ENCODE results near the gene R3HCC1L.

R3HCC1L gene

GRCh38 chr10:98285416-98285815 is 151.0 kb downstream of the R3HCC1L start:
- TF ChIP-seq, protein P1, sequence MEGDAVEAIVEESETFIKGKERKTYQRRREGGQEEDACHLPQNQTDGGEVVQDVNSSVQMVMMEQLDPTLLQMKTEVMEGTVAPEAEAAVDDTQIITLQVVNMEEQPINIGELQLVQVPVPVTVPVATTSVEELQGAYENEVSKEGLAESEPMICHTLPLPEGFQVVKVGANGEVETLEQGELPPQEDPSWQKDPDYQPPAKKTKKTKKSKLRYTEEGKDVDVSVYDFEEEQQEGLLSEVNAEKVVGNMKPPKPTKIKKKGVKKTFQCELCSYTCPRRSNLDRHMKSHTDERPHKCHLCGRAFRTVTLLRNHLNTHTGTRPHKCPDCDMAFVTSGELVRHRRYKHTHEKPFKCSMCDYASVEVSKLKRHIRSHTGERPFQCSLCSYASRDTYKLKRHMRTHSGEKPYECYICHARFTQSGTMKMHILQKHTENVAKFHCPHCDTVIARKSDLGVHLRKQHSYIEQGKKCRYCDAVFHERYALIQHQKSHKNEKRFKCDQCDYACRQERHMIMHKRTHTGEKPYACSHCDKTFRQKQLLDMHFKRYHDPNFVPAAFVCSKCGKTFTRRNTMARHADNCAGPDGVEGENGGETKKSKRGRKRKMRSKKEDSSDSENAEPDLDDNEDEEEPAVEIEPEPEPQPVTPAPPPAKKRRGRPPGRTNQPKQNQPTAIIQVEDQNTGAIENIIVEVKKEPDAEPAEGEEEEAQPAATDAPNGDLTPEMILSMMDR (IDR thresholded peaks at IDR 0.05; ENCODE audit: low read depth, low read length), result no peak
- DNase-seq (ENCODE audit: low read depth in 2 of 2), result no peak
- no peak overlapping the region for H3K4me3 ChIP-seq (replicated peaks in 1 of 2; ENCODE audit: low read depth in 2 of 2, low read length in 2 of 2)

DNA sequence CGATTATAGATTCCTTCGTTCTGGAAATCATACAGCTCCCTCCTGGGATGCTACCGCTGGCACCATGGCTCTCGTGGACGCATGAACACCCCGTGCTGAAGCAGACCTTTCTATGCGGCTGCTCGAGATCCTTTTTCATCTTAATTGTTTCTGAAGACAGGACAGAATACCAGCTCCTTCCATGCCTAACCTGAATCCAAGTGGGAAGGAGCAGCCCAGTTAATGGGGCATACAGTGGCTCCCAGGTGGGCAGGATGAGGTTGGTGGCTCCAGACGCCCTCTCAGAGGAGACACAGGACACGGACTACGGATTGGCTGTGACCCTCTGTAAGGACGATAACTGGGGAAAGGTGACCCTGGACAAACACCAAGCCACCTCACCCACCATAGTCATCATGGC is 152.0 kb downstream of the R3HCC1L start:
- TF ChIP-seq, protein P1 (IDR thresholded peaks at IDR 0.05; ENCODE audit: low read depth, low read length), result no peak

DNA sequence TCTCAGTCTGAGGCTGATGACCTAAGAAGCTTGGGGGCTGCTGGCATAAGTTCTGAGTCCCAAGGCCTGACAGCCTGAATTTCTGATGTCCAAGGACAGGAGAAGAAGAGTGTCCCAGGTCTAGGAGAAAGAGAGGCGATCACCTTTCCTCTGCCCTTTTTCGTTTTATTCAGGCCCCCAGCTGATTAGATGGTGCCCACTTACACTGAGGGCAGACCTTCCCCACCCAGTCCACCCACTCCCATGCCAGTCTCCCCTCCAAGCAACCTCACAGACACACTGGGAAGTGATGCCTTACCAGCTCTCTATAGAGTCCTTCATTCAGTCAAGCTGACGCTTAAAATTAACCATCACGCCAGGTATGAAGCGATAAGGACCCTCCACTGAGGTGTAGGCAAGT is 152.9 kb downstream of the R3HCC1L start:
- TF ChIP-seq, protein P1 (IDR thresholded peaks at IDR 0.05; ENCODE audit: low read depth, low read length), result no peak
- H3K4me3 ChIP-seq (replicated peaks in 1 of 2; ENCODE audit: low read depth in 2 of 2, low read length in 2 of 2), result no peak overlapping the region
- no peak for DNase-seq (ENCODE audit: low read depth in 2 of 2)

More for the DNA sequence above, 152.0 kb downstream of the R3HCC1L start:
- DNase-seq (ENCODE audit: low read depth in 2 of 2), result no peak
- H3K4me3 ChIP-seq (replicated peaks in 1 of 2; ENCODE audit: low read depth in 2 of 2, low read length in 2 of 2), result no peak overlapping the region

DNA sequence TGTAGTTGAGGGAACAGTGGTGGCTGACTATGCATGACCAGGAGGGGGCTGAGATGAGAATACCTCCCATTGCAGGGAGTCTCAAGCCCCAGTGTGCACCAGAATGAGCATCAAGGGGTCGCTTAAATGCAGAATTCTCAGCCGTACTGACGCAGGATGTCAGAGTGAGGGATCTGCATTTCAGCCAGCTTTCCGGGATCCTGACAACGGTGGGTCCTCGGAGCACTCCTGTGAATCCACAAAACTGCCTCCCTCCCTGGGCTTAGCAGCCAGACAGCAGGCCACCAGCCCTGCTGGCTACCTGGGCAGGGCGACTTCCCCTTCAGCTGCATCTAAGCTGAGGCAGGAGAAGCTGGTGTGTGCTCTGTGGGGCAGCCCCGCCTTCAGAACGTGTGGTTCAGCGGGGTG is 155.3 kb downstream of the R3HCC1L start:
- no peak overlapping the region for H3K4me3 ChIP-seq (replicated peaks in 1 of 2; ENCODE audit: low read depth in 2 of 2, low read length in 2 of 2)
- no peak for DNase-seq (ENCODE audit: low read depth in 2 of 2)
- TF ChIP-seq, protein P1 (IDR thresholded peaks at IDR 0.05; ENCODE audit: low read depth, low read length), result no peak

GRCh38 chr10:98292971-98293370 is 158.5 kb downstream of the R3HCC1L start:
- peak in 1 of 2 donors; percentile 29 for DNase-seq (ENCODE audit: low read depth in 2 of 2)
- TF ChIP-seq, protein P1 (IDR thresholded peaks at IDR 0.05; ENCODE audit: low read depth, low read length), result no peak
- H3K4me3 ChIP-seq (replicated peaks in 1 of 2; ENCODE audit: low read depth in 2 of 2, low read length in 2 of 2), result no peak overlapping the region

DNA sequence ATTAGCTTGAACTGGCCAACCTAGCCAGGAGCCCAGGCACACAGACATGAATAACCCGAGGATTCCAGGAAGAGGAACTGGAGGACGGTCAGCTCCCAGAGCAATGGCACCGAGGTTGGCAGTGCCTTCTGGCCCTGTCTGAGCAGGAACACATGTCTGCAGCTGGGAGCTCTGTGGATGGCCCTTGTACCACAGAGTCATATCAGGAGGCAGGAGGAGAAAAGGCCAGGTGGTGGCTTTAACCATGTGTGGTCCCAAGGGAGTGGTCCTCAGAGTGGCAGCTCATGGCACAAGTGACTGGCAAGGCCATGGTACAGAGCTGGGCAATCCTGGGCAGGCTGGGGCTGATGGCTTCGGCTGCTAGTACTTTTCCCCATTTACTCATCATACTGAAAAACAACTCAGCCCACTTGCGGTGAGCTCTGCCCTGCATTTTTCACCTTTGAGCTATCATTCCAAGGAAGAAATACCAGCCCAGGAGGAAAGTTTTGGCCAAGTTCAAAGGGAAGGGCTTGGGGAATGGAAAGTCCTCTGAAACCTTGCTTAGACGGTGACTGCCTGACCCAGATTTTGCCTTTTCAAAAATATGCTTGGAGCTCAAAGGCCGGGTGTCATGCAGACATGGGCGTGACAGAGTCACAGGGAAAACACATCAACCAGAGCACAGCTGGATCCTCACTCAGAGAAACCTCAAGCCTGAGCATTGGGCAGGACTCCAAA is 159.3 kb downstream of the R3HCC1L start:
- H3K4me3 ChIP-seq (replicated peaks in 1 of 2; ENCODE audit: low read depth in 2 of 2, low read length in 2 of 2), result no peak overlapping the region
- no peak for DNase-seq (ENCODE audit: low read depth in 2 of 2)
- TF ChIP-seq, protein P1 (IDR thresholded peaks at IDR 0.05; ENCODE audit: low read depth, low read length), result no peak

GRCh38 chr10:98294270-98294627 is 159.8 kb downstream of the R3HCC1L start:
- H3K4me3 ChIP-seq (replicated peaks in 1 of 2; ENCODE audit: low read depth in 2 of 2, low read length in 2 of 2), result no peak overlapping the region
- DNase-seq (ENCODE audit: low read depth in 2 of 2), result no peak
- TF ChIP-seq, protein P1 (IDR thresholded peaks at IDR 0.05; ENCODE audit: low read depth, low read length), result no peak

Measured in cardiac fibroblast (primary cell).